Ascending aorta (tissue), 2 donors: ENCODE results near the gene MCM9. TPM values are rescaled to one million over a fixed set of nuclear protein-coding genes. Genes with fewer than 3 reads are reported as not detected.

Experiments used
- DNase-seq, 2 donors: peaks; one replicate each; pipeline ENCODE4 v3.0.0-alpha.2; 2019; ENCODE audit warnings: low spot score in 2 of 2
- H3K27ac ChIP-seq, 2 donors: fragments of 200-600 bp; sonication (generic); one replicate each; pipeline ENCODE4 v1.5.1; 2016 to 2017; ENCODE audit warnings: mild to moderate bottlenecking in 1 of 2
- H3K27me3 ChIP-seq: fragments of 200-600 bp; sonication (generic); one replicate; pipeline ENCODE4 v1.5.1; 2017
- H3K36me3 ChIP-seq, 2 donors: fragments of 200-600 bp; sonication (generic); one replicate each; pipeline ENCODE4 v1.5.1; 2016
- H3K4me1 ChIP-seq, 2 donors: fragments of 200-600 bp; sonication (generic); one replicate each; pipeline ENCODE4 v1.5.1; 2016 to 2017; ENCODE audit warnings: mild to moderate bottlenecking in 1 of 2
- H3K4me3 ChIP-seq, 2 donors: fragments of 200-600 bp; sonication (generic); one replicate each; pipeline ENCODE4 v1.5.1; 2016 to 2017; ENCODE audit warnings: mild to moderate bottlenecking in 1 of 2
- H3K9me3 ChIP-seq, 2 donors: fragments of 200-600 bp; sonication (generic); one replicate each; pipeline ENCODE4 v1.5.1; 2016
- intact Hi-C: fragments of 100-400 bp; cut with DNase I; formaldehyde crosslinking; loops from one replicate; pipeline ENCODE4 v1.15.1; 2023
- total RNA-seq: library from RNA; depleted of rRNA; stranded (reverse); fragments of >200 nt; gene quantifications from one replicate; pipeline ENCODE4 v1.1.0, GENCODE V29; 2016
- TF ChIP-seq, protein P1 (sequence below), 3 experiments: fragments of 200-600 bp in 2 of 3; fragments of 450-650 bp in 1 of 3; sonication (generic) in 2 of 3; IDR thresholded peaks; one replicate each; pipeline ENCODE4 v1.5.1; 2016 to 2019; ENCODE audit warnings: antibody characterized with exemption in 3 of 3, mild to moderate bottlenecking in 1 of 3, moderate library complexity in 1 of 3

Gene MCM9
- total RNA-seq, 1 donor from 2014 or later = 5.5 TPM

DNA sequence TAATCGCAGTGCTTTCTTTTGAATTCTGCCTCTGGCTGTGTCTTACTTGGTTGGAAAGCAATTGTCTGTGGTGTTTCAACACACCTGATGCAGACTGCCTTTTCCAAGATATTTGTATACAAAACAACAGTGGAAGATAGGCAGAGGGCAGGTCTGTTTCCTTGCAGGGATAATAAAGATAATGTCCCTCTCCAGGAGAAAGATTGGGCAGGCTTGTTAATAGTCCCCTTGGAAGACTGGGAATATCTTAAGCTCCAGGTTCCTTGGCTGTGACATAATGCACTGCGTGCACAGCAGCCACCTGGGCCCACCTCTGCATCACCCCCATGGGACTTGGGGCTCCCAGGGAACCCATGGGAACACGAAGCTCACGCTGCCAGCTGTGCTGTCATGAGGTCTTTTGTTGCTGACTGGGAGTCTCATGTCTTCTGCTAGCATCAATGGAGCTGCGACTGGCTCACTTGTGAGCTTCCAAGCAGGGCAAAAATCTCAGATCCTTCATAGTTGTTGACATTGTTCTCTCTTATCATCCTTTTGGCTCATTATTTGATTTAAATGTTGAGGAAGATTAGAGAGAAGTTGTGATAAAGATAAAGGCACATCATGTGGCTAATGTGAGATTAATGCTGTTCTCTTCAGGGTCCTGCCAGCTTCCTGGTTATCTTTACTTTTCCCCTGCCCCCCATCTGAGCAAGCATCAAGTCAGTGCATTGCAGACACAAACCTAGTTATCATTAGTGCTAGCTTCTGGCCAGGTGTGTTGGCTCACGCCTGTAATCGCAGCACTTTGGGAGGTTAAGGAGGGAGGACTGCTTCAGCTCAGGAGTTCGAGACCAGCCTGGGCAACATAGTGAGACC, 148.1 kb downstream of the MCM9 start:
- no peaks in the 10 kb centered on the region for H3K4me1 ChIP-seq
- no peaks in the 10 kb centered on the region for H3K36me3 ChIP-seq
- intact Hi-C loops = no loop called here
- TF ChIP-seq, protein P1, sequence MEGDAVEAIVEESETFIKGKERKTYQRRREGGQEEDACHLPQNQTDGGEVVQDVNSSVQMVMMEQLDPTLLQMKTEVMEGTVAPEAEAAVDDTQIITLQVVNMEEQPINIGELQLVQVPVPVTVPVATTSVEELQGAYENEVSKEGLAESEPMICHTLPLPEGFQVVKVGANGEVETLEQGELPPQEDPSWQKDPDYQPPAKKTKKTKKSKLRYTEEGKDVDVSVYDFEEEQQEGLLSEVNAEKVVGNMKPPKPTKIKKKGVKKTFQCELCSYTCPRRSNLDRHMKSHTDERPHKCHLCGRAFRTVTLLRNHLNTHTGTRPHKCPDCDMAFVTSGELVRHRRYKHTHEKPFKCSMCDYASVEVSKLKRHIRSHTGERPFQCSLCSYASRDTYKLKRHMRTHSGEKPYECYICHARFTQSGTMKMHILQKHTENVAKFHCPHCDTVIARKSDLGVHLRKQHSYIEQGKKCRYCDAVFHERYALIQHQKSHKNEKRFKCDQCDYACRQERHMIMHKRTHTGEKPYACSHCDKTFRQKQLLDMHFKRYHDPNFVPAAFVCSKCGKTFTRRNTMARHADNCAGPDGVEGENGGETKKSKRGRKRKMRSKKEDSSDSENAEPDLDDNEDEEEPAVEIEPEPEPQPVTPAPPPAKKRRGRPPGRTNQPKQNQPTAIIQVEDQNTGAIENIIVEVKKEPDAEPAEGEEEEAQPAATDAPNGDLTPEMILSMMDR (IDR thresholded peaks at IDR 0.05) = no peak
- DNase-seq = no peak
- no peaks in the 10 kb centered on the region for H3K9me3 ChIP-seq
- no peak overlapping the region for H3K4me3 ChIP-seq
- H3K27ac ChIP-seq = no peak overlapping the region
- H3K27me3 ChIP-seq = no peaks in the 10 kb centered on the region

DNA sequence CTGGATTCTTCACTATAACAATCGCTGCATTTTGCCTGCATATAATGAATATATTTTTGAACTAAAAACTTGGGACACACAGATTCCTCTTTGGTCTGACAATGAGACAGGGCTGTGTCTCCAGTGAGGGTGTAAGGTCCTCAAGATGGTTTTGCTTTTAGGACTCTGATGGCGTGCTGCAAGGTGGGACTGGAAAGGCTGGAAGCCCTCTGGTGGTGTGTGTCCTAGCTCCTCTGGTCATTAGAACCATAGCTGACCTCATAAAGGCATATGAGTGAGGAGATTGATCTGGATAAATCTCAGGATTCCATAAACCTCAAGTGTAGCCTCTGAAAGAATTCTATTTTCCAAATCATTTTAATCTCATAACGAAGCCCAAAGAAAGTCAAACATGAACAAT, 149.4 kb downstream of the MCM9 start:
- Histone ChIP-seq H3K4me1 (no peaks in the 10 kb centered on the region), H3K4me3 (no peak overlapping the region), H3K27ac (no peak overlapping the region), H3K9me3 (no peaks in the 10 kb centered on the region), H3K27me3 (no peaks in the 10 kb centered on the region), H3K36me3 (no peaks in the 10 kb centered on the region)
- TF ChIP-seq, protein P1 (IDR thresholded peaks at IDR 0.05) = no peak
- DNase-seq = no peak
- intact Hi-C loops = no loop called here

DNA sequence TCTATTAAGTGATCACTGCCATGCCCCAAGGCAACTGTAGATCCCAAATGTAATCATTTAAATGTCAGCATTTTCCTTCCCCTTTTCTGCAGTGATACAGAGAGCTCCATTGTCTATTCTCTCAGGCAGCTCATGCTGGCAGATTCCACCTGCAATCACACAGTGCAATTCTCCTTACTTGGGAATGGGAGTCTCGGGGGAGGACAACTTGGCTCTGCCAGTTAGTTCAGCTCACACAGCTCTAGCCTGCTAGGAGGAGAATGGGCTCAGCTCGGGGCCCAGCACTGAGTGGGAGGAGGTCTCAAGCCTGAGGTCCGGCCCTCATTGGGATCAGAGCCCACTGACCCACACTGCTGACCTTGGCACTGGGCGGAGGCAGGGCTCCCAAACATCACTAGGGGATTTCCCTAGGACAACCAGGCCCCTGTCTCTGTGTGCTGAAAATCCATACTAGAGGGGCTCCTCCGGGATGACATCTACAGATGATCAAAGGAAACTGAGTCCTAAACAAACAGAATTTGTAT, 150.3 kb downstream of the MCM9 start:
- TF ChIP-seq, protein P1 (IDR thresholded peaks at IDR 0.05) = no peak
- Histone ChIP-seq H3K27ac (no peak overlapping the region), H3K9me3 (no peaks in the 10 kb centered on the region), H3K27me3 (no peaks in the 10 kb centered on the region), H3K4me1 (no peaks in the 10 kb centered on the region), H3K36me3 (no peaks in the 10 kb centered on the region), H3K4me3 (no peak overlapping the region)
- intact Hi-C loops = no loop called here
- no peak for DNase-seq

DNA sequence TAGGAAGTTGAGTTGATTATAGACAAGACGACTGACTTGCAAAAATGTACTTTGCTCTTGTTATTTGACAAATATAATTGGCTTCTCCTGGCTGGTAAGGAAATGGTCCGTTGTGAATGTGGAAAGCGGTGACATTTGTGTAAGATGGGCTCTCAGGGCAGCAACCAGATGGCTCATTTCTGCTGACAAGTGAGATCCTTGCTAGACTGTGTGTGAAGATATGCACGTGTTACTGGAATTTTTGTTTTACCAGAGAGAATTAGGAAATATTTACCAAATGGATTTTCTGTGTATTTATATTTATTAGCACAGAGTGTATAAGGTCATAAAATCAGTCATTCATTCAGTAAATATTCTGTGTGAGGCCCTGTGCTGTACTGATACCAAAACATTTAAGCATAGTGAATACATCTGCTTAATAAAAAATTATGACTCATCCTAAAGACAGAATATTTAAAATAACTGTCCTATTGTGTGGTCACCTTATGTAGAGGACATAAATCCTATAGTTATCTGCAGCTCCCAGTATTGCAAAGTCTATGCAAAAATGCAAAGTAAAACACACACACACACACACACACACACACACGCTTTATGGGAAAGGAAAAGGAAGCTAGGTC, 150.9 kb downstream of the MCM9 start:
- no peak overlapping the region for H3K4me3 ChIP-seq
- H3K4me1 ChIP-seq = no peaks in the 10 kb centered on the region
- no peaks in the 10 kb centered on the region for H3K36me3 ChIP-seq
- H3K9me3 ChIP-seq = no peaks in the 10 kb centered on the region
- TF ChIP-seq, protein P1 (IDR thresholded peaks at IDR 0.05) = no peak
- no peak for DNase-seq
- H3K27me3 ChIP-seq = no peaks in the 10 kb centered on the region
- intact Hi-C loops = no loop called here
- no peak overlapping the region for H3K27ac ChIP-seq

DNA sequence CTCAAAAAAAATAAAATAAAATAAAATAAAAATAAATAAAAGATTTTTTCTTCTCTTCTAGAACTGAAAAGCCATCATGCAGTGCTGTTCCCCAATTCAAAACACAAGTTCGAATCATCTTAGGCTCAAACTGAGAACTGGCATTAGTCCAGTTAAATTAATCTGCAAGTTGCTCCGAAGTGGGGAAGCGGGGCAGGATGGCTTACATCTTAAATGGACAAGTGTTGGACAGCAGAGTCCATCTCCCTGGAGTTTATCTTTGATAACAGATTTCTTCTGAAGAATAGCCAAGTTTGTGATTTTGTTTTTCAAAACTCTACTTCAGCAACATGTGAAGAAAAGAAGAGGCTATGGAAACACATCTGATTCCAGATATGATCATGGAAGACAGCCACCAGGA, 152.3 kb downstream of the MCM9 start:
- Histone ChIP-seq H3K4me3 (no peak overlapping the region), H3K9me3 (no peaks in the 10 kb centered on the region), H3K4me1 (no peaks in the 10 kb centered on the region), H3K27ac (no peak overlapping the region), H3K36me3 (no peaks in the 10 kb centered on the region), H3K27me3 (no peaks in the 10 kb centered on the region)
- TF ChIP-seq, protein P1 (IDR thresholded peaks at IDR 0.05) = no peak
- DNase-seq = no peak
- intact Hi-C loops = no loop called here
